ENCODE data around the gene HECA. TPM values are rescaled to one million over a fixed set of nuclear protein-coding genes. Genes with fewer than 3 reads are reported as not detected.

The HECA gene
- 15.2 and 19.7 TPM in 2 replicates for total RNA-seq

GRCh38 chr6:139134817-139135577 lies at the start of gene HECA:
Gene HECA (plus strand): TSS chr6:139135080. CDS start chr6:139135397, 317 bp downstream.

Other genes with a start within 250 kb of the HECA start
- 29.5 and 34.4 TPM in 2 replicates for gene REPS1, start 146.8 kb upstream of the HECA start, total RNA-seq
- gene ABRACL, start 106.3 kb upstream of the HECA start, total RNA-seq, result 31.6 and 44.9 TPM in 2 replicates
- 0.37 and 0.44 TPM in 2 replicates for gene TXLNB, start 156.9 kb downstream of the HECA start, total RNA-seq
- gene CITED2, start 239.6 kb downstream of the HECA start, total RNA-seq, result 99.2 and 146 TPM in 2 replicates